ENCODE measurements around the gene TIGD2.

GRCh38 chr4:89119836-89120235, 8.5 kb downstream of the TIGD2 start:
- TF ChIP-seq CTCF (IDR thresholded peaks at IDR 0.05; ENCODE audit: low read depth, low read length, poor library complexity, severe bottlenecking) (no peak), EZH2phosphoT487 (IDR thresholded peaks at IDR 0.05; ENCODE audit: borderline replicate concordance, low read length) (no peak)
